Cerebellar nuclear complex (tissue), 1 donor: ENCODE results near the gene EPHB2.
"Not testable (repeated sequence)": the region's sequence is repeated elsewhere in the genome, so short reads cannot be mapped to it uniquely, and the experiment has no call there.

Experiments
- DNase-seq, 2 experiments: peaks; one replicate each; lab custom pipeline; 2025; lab: John Stamatoyannopoulos, UW

EPHB2 gene

DNA sequence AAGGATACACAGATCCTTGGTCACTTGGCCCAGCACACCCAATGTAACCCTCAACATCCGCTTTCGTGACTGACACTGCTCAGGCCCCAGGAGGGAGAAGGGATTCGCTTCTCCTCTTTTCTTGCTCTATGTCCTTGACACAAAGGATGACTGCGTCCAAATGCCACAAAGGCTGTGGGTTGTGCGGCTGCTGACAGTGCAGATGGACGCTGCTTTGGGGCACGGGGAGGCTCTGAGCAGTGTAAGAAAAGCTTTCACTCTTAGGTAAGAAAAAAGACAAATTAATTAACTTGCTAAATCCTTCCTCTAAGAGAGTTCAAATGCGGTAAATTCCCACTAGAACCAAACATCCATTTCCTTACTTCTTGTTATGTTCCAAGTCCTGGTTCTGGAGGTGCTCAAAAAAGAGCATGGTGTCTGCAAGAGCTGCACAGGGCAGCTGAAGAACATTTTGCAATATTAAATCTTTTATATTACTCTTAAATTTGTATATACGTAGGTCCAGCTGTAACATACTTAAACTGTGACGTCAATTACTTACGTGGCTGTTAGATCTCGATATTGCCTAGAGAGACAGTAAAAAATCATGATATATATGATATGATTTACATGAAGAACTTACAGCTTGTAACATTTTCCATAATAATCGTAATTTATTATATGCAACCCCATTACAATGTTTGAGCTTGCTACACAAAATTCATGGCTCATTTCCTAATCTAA, 19.4 kb upstream of the EPHB2 start:
- no peak for DNase-seq

GRCh38 chr1:22694172-22694571, 16.5 kb upstream of the EPHB2 start:
- no peak for DNase-seq

DNA sequence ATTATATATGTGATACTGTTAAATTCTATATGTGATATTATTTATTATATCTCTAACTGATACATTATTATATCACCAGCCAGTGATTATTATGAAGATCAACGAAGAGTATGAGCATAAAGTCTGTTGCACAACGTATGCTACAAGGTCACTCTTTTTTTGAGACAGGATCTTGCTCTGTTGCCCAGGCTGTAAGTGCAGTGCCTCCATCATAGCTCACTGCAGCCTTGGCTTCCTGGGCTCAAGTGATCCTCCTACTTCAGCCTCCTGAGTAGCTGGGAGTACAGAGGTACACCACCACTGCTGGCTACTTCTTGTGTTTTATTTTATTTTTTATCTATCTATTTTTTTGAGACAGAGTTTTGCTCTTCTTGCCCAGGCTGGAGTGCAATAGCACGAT, 14.0 kb upstream of the EPHB2 start:
- DNase-seq = no peak

GRCh38 chr1:22697980-22698379, 12.7 kb upstream of the EPHB2 start:
- DNase-seq = no peak

DNA sequence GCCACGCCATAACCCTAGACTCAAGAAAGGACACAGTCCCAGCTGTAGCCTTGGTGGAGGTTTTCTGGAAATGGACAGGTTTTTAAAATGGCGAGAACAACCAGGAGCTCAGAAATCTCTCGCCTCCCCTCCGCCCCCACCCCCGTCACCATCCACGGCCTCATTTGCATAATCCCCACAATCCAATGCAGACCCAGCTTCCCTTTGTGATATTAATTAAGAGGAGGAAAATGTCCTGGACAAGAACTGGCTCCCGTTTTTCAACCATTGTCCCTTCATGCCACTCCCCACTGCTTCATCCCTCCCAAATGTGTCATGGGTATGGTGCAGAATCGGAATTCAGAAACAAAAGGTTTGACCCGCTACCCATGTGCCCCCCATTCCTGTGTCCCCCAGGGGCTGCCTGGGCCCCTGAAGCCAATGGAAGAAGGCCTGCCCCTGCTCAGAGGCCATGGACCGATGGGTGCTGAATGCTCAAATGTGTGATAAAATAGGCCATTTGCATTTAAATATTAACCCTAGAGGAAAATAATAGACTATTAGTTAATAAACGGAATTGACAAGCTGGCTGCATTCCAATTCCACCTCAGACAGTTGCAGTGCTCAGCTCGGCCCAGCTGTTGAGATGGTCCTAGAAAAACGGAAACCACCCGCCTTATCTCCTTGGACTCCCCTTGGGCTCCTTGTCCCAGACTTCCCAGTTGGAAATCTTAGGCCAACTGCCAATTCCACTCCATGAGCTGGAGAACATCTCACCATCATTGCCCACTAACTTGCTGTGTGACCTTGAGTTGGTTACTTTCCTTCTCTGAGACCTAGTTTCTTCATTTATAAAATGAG, 10.7 kb upstream of the EPHB2 start:
- no peak for DNase-seq

GRCh38 chr1:22702296-22703085, 8.1 kb upstream of the EPHB2 start:
- no peak for DNase-seq

GRCh38 chr1:22704440-22705067, 6.1 kb upstream of the EPHB2 start:
- peak in 1 of 2 experiments; percentile 19 for DNase-seq

DNA sequence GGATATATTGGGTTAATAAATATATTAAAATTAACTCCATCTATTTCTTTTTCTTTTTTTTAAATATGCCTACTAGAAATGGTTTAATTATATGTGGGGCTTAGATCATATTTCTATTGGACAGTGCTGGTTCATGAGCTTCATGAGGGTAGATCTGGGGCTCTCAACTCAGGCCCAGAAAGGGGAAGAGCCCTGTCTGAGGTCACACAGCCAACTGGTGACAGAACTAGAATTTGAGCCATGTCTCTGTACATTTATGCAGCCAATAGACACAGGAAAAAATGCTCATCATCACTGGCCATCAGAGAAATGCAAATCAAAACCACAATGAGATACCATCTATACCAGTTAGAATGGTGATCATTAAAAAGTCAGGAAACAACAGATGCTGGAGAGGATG, 5.1 kb upstream of the EPHB2 start:
- DNase-seq = no peak

GRCh38 chr1:22706100-22706499, 4.5 kb upstream of the EPHB2 start:
- not testable (repeated sequence) for DNase-seq

DNA sequence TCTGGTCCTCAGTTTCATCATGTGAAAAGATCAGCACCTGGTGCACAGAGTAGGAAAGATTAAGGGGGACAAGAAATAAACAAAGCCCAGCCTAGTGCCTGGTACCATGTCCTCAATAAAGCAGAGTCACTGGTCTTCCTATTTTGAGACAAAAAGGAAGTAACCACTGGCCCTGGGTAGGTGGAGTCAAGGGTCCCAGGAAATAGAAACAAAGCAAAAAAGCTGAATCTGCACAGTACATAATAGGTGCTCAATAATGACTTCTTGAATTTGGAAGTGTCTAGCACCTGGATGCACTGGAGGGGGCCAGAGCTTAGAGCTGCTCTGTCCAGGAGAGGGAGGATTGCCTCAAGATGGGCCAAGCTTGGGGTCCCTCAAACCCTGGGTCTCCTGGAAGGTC, 1.9 kb upstream of the EPHB2 start:
- no peak for DNase-seq

GRCh38 chr1:22709227-22709626, 1.4 kb upstream of the EPHB2 start:
- no peak for DNase-seq

DNA sequence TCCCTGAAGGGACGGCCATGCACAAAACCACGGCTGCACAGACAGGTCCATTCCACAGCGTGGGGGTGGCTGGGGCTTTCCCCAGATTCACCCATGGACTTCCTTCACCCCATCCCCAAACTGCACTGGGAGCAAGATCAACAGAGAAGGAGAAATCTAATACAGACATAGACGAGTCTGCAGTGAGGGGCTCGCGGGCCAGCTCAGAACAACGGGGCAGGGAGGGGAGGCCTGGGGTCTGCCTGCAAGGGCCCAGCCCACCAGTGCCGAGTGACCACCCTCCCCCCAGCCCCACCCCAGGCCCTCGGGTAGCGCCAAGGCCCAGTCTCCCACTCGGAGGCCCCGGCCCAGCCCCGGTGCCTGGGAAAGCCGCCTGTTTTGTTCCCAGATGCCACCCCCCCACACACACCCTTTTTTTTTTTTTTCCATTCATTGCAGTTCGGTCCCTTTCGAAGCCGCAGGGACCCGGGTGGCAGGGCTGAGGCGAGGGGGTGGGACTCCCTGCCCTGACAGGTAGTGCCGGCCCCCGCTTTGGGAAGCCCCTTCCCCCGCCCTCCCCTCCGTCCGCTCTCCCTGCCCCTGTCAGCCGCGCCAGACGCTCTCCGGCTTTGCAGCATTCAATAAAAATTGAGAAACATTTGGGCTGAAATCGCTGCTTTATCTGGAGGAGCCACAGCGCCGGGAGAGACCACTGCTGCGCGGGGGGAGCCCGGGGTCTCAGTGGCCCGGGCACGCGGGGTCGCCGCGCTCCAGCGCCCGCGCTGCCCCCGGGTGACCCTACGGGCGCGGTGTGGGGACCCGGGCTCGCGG, 543 bp upstream of the EPHB2 start:
- DNase-seq = no peak

- no peak for DNase-seq
Measured at GRCh38 chr1:22711071-22711470, 432 bp downstream of the EPHB2 start.

- no peak for DNase-seq
Measured at GRCh38 chr1:22711591-22712501, 1.2 kb downstream of the EPHB2 start.

DNA sequence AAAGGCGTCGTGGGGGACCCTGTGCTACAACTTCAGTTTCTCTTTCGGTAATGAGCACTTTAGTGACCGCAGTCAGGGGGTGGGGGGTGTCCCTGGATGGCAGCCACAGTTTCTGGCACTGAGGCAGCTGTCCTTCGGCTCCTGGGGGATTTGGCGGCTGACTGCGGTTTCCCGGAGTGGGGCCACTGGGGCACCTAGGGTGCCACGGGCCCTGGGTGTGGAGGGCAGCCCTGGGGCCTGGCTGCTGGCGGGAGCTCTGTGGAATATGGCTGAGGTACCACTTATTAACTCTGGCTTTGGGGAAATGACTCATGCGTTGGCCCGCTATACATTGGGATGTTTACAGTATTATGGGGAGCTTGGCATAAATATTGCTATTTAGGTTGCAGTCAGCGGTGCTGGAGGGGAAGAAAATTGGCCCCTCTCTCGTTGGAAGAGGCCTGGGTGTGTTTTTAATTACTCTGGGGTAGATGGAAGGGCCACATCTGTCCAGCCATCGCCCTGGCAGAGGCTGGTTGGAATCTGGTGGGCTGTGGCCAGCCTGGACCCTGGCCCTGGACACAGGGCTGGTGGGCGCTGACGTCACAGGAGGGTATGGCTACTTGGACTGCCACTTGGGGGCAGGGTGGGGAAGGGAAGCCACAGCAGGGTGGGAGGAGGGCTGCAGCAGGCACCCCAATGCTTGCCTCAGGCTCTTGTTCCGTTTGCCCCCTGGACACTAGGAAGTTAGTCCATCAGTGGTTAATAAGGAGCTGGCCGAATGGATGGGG, 2.0 kb downstream of the EPHB2 start:
- no peak for DNase-seq

- no peak for DNase-seq
Measured at GRCh38 chr1:22714455-22714854, 3.8 kb downstream of the EPHB2 start.

DNA sequence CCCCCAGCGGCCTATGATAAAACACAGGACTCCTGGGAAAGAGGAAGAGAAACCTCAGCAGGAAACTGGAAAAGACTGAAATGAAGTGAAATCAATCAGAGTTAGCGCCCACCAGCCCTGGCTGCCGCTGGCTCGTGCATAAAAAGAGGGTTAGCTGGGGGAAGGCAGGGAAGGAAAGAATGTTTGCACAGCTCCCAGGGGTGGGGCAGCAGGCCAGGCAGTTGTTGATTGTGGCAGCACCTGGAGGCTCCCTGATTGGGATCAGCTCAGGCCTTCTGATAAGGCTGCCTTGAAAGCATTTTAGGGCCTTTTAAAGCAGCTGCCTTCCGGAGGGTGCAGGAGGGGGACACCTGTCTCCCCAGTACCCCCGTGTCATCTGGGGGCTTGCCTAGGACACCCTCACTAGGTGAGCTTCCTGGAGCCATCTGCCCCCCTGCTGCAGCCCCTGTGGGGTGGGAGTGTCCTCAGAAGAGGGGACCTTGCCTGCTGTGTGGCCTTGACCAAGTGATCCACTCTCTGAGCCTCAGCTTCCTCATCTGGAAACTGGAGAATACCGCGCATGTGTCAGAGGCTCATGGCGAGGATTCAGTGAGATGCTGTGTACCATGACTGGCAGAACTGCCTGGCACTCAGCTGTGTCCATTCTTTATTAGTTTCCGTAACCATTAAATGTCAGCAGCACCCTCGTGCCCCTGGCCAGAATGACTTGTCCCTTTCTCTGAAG, 6.6 kb downstream of the EPHB2 start:
- DNase-seq = no peak

DNA sequence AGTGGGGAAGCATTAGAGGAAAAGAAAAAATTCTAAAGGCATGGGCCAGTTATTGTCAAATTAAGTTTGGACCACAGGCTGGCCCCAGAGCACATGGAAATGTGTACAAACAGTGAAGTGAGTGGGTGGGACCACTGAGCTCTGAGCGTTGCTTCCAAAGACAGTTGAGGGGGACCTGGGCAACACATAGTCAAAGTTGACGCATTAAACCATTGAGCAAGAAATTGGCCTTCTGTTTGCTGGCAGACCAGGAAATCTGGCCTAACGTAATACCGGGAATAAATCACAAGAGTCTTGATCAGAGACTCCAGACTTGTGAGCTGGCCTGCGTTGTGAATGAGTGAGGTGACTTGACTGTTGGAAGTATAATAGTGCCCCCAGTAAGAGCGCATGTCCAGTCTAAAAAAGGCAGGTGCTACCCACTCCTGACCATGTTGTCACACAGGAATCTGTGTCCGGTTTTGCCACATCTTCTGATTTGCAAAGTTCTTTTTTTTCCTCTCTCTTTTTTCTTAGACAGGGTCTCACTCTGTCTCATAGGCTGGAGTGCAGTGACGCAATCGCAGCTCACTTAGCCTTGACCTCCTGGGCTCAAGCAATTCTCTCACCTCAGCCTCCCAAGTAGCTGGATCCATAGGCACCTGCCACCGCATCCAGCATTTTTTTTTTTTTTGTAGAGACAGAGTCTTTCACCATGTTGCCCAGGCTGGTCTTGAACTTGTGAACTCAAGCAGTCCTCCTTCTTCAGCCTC, 10.7 kb downstream of the EPHB2 start:
- DNase-seq = no peak
